Progenitor cell of endocrine pancreas (in vitro differentiated cells): Measurements from ENCODE around the gene SLK. TPM values are rescaled to one million over a fixed set of nuclear protein-coding genes. Genes with fewer than 3 reads are reported as not detected.
A peak's percentile ranks its signal among the peaks of the same experiment; 100 is the strongest.

ENCODE experiments used
- DNase-seq: peaks from one replicate; pipeline ENCODE4 v3.0.0; 2021; ENCODE audit warnings: low spot score; ENCODE audit not compliant: unreplicated experiment
- H3K27ac Mint-ChIP-seq: 2 replicates; pipeline ENCODE4 v1.8.0; 2021; ENCODE audit warnings: mild to moderate bottlenecking, moderate library complexity, mixed read lengths
- H3K27me3 Mint-ChIP-seq: 2 replicates; pipeline ENCODE4 v1.8.0; 2021; ENCODE audit warnings: mixed read lengths
- H3K36me3 Mint-ChIP-seq: 2 replicates; pipeline ENCODE4 v1.8.0; 2022; ENCODE audit warnings: mixed read lengths; ENCODE audit not compliant: insufficient read depth
- H3K4me1 Mint-ChIP-seq: 2 replicates; pipeline ENCODE4 v1.8.0; 2021; ENCODE audit warnings: low read depth, mixed read lengths
- H3K4me3 Mint-ChIP-seq: 2 replicates; pipeline ENCODE4 v1.8.0; 2021; ENCODE audit warnings: low read depth, mild to moderate bottlenecking, moderate library complexity, mixed read lengths
- H3K9me3 Mint-ChIP-seq: 2 replicates; pipeline ENCODE4 v1.8.0; 2021; ENCODE audit warnings: low read depth, mixed read lengths
- total RNA-seq: library from RNA; stranded (reverse); gene quantifications from 2 replicates; pipeline ENCODE4 v1.2.1, GENCODE V29; 2021
- TF ChIP-seq, protein P1 (sequence below): fragments of 200-600 bp; sonication (generic); IDR thresholded peaks from one replicate; pipeline ENCODE4 v1.5.0; 2021; ENCODE audit warnings: antibody characterized with exemption, mild to moderate bottlenecking; ENCODE audit not compliant: unreplicated experiment

SLK gene
- total RNA-seq, 1 donor from 2014 or later, result 29.8 TPM

DNA sequence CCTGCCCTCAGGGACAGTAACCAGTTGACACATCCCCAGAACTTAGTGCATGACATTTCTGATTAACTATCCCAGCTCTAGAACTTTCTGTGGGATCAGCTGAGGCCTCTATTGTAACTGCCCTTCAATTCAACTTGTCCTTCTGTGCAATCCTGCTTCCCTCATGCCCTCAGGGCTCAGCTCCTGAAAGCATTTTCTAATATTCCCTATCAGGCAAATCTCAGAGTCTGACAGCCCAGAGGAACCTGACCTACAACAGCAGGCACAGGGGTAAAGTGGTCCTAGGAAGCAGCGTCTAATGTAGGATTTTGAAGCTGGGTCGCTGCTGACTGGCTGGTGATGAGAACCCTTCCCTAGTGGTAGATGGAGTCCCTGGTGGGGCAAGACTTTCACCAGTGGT is 35.3 kb upstream of the SLK start:
- H3K4me3 Mint-ChIP-seq, result no peak overlapping the region
- no peaks in the 10 kb centered on the region for H3K36me3 Mint-ChIP-seq
- DNase-seq, result no peak
- no peaks in the 10 kb centered on the region for H3K9me3 Mint-ChIP-seq
- TF ChIP-seq, protein P1, sequence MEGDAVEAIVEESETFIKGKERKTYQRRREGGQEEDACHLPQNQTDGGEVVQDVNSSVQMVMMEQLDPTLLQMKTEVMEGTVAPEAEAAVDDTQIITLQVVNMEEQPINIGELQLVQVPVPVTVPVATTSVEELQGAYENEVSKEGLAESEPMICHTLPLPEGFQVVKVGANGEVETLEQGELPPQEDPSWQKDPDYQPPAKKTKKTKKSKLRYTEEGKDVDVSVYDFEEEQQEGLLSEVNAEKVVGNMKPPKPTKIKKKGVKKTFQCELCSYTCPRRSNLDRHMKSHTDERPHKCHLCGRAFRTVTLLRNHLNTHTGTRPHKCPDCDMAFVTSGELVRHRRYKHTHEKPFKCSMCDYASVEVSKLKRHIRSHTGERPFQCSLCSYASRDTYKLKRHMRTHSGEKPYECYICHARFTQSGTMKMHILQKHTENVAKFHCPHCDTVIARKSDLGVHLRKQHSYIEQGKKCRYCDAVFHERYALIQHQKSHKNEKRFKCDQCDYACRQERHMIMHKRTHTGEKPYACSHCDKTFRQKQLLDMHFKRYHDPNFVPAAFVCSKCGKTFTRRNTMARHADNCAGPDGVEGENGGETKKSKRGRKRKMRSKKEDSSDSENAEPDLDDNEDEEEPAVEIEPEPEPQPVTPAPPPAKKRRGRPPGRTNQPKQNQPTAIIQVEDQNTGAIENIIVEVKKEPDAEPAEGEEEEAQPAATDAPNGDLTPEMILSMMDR, result no peak
- H3K27me3 Mint-ChIP-seq, result no peaks in the 10 kb centered on the region
- H3K4me1 Mint-ChIP-seq, result peaks cover 33% of the 10 kb centered on the region
- no peak overlapping the region for H3K27ac Mint-ChIP-seq

DNA sequence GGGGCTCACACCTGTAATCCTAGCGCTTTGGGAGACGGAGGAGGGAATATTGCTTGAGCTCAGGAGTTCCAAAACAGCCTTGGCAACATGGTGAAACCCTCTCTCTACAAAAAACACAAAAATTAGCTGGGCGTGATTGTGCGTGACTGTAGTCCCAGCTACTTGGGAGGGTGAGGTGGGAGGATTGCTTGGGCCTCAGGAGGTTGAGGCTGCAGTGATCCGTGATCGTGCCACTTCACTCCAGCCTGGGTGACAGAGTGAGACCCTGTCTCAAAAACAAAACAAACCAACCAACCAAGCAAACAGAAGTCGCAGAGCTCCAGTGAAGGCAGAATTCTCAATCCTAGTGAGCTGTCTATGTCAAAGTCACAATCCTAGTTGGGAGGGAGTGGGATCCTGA is 34.7 kb upstream of the SLK start:
- peak overlapping the region; percentile 69 for H3K27ac Mint-ChIP-seq
- TF ChIP-seq, protein P1, result no peak
- H3K4me3 Mint-ChIP-seq, result no peak overlapping the region
- H3K4me1 Mint-ChIP-seq, result peaks cover 33% of the 10 kb centered on the region
- DNase-seq, result no peak
- no peaks in the 10 kb centered on the region for H3K9me3 Mint-ChIP-seq
- H3K36me3 Mint-ChIP-seq, result no peaks in the 10 kb centered on the region
- H3K27me3 Mint-ChIP-seq, result no peaks in the 10 kb centered on the region

DNA sequence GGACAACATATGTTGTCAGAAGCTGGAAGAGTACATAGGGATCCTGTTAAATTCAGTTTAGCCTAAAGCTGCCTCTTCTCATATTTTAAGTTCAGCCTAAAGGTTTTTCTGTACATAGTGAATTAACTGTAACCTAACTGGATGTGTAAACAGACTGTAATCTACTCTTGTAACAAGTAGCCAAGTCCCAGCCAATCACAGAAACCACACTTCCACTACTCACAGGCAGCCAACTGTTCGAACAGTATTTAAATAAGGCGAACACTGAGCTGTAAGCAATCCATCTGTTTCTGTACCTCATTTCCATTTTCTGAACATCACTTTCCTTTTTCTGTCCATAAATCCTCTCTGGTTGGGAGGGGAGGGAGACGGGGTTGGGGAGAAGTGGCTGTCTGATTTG is 34.0 kb upstream of the SLK start:
- no peaks in the 10 kb centered on the region for H3K36me3 Mint-ChIP-seq
- H3K4me3 Mint-ChIP-seq, result no peak overlapping the region
- no peak overlapping the region for H3K27ac Mint-ChIP-seq
- no peaks in the 10 kb centered on the region for H3K9me3 Mint-ChIP-seq
- H3K4me1 Mint-ChIP-seq, result peaks cover 33% of the 10 kb centered on the region
- TF ChIP-seq, protein P1, result no peak
- DNase-seq, result no peak
- no peaks in the 10 kb centered on the region for H3K27me3 Mint-ChIP-seq

DNA sequence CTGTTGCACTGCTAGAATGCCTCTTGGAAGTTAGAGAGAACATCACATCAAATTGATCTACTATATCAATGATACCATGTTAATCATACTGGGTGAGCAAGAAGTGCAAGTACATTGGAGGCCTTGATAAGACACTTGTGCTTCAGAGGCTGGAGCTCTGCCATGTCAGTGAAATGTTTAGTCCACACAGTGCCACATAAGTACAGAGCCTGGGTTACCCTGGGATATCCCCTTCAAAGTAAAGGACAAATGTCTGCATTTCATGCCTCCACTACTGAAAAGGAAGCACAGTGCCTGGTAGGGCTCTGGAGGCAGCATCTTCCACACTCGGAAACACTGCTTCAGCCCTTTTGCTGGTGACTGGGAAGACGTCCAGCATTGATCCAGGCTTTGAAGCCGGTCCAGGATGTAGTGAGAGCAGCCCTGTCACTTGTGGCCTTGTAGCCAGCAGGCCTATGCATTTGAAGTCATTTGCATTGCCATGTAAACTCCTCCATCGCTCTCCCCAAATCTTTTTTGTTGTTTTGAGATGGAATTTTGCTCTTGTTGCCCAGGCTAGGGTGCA is 33.3 kb upstream of the SLK start:
- Mint-ChIP-seq H3K36me3 (no peaks in the 10 kb centered on the region), H3K9me3 (no peaks in the 10 kb centered on the region), H3K4me1 (peaks cover 32% of the 10 kb centered on the region), H3K4me3 (no peak overlapping the region), H3K27ac (no peak overlapping the region), H3K27me3 (no peaks in the 10 kb centered on the region)
- TF ChIP-seq, protein P1, result no peak
- DNase-seq, result no peak

DNA sequence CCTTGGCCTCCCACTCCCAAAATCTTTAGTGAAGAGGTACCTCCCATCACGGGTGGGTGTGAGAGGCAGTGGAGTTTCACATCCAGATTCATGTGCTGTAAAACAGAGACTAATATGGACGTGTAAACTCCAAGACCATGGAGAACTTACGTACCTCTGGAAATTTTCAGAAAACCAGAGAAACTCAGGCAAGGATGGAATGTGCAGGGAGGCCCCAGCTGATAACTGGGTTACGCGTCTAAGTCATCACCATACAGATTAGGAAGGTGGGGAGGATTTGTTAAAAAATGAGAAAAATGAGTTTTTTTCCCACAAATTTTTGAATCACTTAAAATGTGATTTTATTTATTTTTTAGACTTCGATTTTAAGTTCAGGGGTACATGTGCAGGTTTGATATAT is 32.6 kb upstream of the SLK start:
- Mint-ChIP-seq H3K4me3 (no peak overlapping the region), H3K9me3 (no peaks in the 10 kb centered on the region), H3K36me3 (no peaks in the 10 kb centered on the region), H3K4me1 (peaks cover 25% of the 10 kb centered on the region), H3K27me3 (no peaks in the 10 kb centered on the region), H3K27ac (no peak overlapping the region)
- TF ChIP-seq, protein P1, result no peak
- DNase-seq, result no peak
